Prostate gland (tissue), 2 donors: ENCODE measurements around the gene PTPRT. TPM values are rescaled to one million over a fixed set of nuclear protein-coding genes. Genes with fewer than 3 reads are reported as not detected.

Experiments used
- DNase-seq: peaks from one replicate; pipeline ENCODE4 v3.0.0-alpha.2; 2019; ENCODE audit warnings: low spot score
- H3K27ac ChIP-seq, 2 donors: fragments of 200-600 bp; sonication (generic); 2 replicates each; pipeline ENCODE4 v1.5.1; 2017 to 2019
- H3K27me3 ChIP-seq: fragments of 200-600 bp; sonication (generic); replicated peaks from 2 replicates; pipeline ENCODE4 v1.5.1; 2019; ENCODE audit not compliant: insufficient read depth
- H3K36me3 ChIP-seq, 2 donors: fragments of 200-600 bp; sonication (generic); 1 replicate in 1 of 2; 2 replicates in 1 of 2; pipeline versions ENCODE4 v1.5.1 to v1.8.1; 2017 to 2019
- H3K4me1 ChIP-seq: fragments of 200-600 bp; sonication (generic); replicated peaks from 2 replicates; pipeline ENCODE4 v1.5.1; 2019
- H3K4me3 ChIP-seq, 2 donors: fragments of 200-600 bp; sonication (generic); 2 replicates each; pipeline ENCODE4 v1.5.1; 2017 to 2019
- H3K9me3 ChIP-seq: fragments of 200-600 bp; sonication (generic); 2 replicates; pipeline ENCODE4 v1.5.1; 2017
- POLR2A ChIP-seq: fragments of 450-650 bp; IDR thresholded peaks from one replicate; pipeline ENCODE4 v1.6.1; 2016; ENCODE audit warnings: antibody characterized with exemption, mild to moderate bottlenecking
- POLR2AphosphoS5 ChIP-seq: sonication (generic); formaldehyde crosslinking; IDR thresholded peaks from one replicate; pipeline ENCODE4 v1.6.1; 2017; ENCODE audit warnings: antibody characterized with exemption
- WGBS: methylation state at CpG from one replicate; pipeline ENCODE4 v1.1.5; 2018; 5-methylcytosine and 5-hydroxymethylcytosine counted together
- intact Hi-C: fragments of 100-400 bp; cut with DNase I; formaldehyde crosslinking; loops from one replicate; pipeline ENCODE4 v1.14.2; 2022
- total RNA-seq, 2 donors: library from RNA; depleted of rRNA; stranded (reverse); fragments of >200 nt; gene quantifications; one replicate each; pipeline ENCODE4 v1.1.0, GENCODE V29; 2016
- TF ChIP-seq, protein P1 (sequence below), 4 experiments: fragments of 200-600 bp in 2 of 4; fragments of 450-650 bp in 2 of 4; sonication (generic) in 2 of 4; IDR thresholded peaks; 1 replicate in 3 of 4; 2 replicates in 1 of 4; pipeline ENCODE4 v1.5.1; 2016 to 2019; ENCODE audit warnings: antibody characterized with exemption in 4 of 4, mild to moderate bottlenecking in 2 of 4, moderate library complexity in 2 of 4

The PTPRT gene
- total RNA-seq, 2 donors from 2014 or later: 1.5 to 3.5 TPM

DNA sequence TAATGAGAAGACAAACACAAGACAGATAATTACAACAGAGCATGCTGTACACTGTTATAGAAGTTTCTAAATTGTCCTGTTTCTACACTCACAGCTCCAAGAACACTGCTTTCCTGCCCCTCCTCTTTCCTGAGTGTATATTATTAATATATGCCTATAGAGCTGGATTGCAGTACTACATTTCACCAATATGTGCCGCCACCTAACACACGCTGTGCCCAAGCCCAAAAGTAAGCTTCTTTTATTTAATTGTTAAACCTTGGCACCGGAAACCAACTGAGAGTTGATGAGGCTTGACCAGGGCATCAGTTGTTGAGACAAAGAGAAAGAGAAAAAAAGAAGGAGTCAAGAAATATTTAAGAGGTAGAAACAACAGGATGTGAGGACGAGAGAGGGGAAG is 16.0 kb upstream of the PTPRT start:
- no peaks in the 10 kb centered on the region for H3K9me3 ChIP-seq
- WGBS: 88% methylated on average over 4 of the region's 4 CpGs
- no peak overlapping the region for H3K27ac ChIP-seq
- TF ChIP-seq POLR2AphosphoS5 (no peak), POLR2A (no peak)
- TF ChIP-seq, protein P1, sequence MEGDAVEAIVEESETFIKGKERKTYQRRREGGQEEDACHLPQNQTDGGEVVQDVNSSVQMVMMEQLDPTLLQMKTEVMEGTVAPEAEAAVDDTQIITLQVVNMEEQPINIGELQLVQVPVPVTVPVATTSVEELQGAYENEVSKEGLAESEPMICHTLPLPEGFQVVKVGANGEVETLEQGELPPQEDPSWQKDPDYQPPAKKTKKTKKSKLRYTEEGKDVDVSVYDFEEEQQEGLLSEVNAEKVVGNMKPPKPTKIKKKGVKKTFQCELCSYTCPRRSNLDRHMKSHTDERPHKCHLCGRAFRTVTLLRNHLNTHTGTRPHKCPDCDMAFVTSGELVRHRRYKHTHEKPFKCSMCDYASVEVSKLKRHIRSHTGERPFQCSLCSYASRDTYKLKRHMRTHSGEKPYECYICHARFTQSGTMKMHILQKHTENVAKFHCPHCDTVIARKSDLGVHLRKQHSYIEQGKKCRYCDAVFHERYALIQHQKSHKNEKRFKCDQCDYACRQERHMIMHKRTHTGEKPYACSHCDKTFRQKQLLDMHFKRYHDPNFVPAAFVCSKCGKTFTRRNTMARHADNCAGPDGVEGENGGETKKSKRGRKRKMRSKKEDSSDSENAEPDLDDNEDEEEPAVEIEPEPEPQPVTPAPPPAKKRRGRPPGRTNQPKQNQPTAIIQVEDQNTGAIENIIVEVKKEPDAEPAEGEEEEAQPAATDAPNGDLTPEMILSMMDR (IDR thresholded peaks at IDR 0.05): no peak
- intact Hi-C loops: no loop called here
- no peaks in the 10 kb centered on the region for H3K27me3 ChIP-seq
- H3K36me3 ChIP-seq: no peaks in the 10 kb centered on the region
- H3K4me3 ChIP-seq: no peak overlapping the region
- no peak for DNase-seq
- no peaks in the 10 kb centered on the region for H3K4me1 ChIP-seq

DNA sequence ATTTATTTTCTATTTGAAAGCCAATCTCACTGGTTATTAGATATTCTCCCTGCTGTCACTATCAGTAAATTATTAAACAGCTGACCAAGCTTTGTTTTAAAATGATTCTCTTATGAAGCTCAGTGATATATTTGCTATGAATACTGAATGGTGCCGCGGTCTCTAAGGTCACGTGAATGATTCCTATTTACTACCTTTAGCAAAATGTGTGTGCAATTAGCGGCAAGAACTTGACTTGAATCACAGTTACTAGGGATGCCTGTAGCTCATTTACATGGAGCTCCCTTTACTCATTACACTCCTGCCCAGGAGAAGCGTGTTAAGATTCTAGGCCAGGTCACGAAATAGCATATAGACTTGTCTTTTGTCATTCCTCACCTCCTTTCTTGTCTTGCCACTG is 12.4 kb upstream of the PTPRT start:
- no peak for DNase-seq
- no peaks in the 10 kb centered on the region for H3K36me3 ChIP-seq
- no peaks in the 10 kb centered on the region for H3K4me1 ChIP-seq
- no peak overlapping the region for H3K4me3 ChIP-seq
- TF ChIP-seq, protein P1 (IDR thresholded peaks at IDR 0.05): no peak
- TF ChIP-seq POLR2A (no peak), POLR2AphosphoS5 (no peak)
- H3K9me3 ChIP-seq: no peaks in the 10 kb centered on the region
- H3K27ac ChIP-seq: no peak overlapping the region
- intact Hi-C loops: no loop called here
- 86% methylated on average over 6 of the region's 6 CpGs for whole genome bisulfite sequencing
- no peaks in the 10 kb centered on the region for H3K27me3 ChIP-seq

DNA sequence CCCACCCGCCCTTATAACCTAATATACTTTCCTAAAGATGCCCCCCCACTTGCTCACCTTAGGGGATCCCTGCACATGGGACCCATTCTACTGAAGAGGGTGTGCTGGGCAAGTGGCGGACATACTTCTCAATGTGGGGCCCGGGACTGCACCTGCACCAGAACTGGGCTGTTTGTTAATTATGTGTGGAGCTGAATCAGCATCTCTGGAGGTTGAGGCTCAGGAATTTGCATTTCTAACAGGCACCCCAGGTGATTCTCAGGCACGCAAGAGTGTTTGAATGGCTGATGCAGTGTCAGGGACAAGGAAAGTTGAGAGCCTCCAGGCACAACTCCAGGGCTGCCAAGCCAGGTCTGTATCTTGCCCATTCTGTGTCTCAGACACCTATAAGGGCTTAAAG is 8.9 kb upstream of the PTPRT start:
- 78% methylated on average over 4 of the region's 4 CpGs for WGBS
- intact Hi-C loops: no loop called here

DNA sequence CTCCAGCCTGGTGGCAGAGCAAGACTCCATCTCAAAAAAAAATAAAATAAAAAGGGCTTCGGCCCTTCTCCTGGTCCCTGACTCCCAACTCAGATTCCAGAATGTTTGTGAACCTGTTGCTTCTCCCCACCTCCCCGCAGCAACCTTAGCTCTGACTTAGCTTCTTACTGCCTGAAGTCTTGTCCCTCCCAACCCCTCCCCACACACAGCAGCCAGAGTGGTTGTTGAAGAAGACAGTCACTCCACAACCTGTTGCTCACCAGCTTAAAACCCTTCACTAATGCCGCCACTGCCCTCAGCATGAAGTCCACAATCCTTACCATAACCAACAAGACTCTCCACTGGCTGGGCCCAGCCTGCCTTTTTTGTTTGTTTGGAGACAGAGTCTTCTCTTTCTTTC is 6.5 kb upstream of the PTPRT start:
- Histone ChIP-seq H3K4me3 (no peak overlapping the region), H3K9me3 (no peaks in the 10 kb centered on the region), H3K36me3 (no peaks in the 10 kb centered on the region), H3K4me1 (no peaks in the 10 kb centered on the region), H3K27me3 (peaks cover 6% of the 10 kb centered on the region), H3K27ac (no peak overlapping the region)
- TF ChIP-seq POLR2A (no peak), POLR2AphosphoS5 (no peak)
- 90% methylated on average over 3 of the region's 3 CpGs for WGBS
- intact Hi-C loops: no loop called here
- DNase-seq: no peak

More for the DNA sequence above, 8.9 kb upstream of the PTPRT start:
- no peak overlapping the region for H3K27ac ChIP-seq
- no peak overlapping the region for H3K4me3 ChIP-seq
- TF ChIP-seq POLR2AphosphoS5: no peak
- TF ChIP-seq POLR2A: no peak
- TF ChIP-seq, protein P1 (IDR thresholded peaks at IDR 0.05): no peak
- no peaks in the 10 kb centered on the region for H3K36me3 ChIP-seq
- H3K27me3 ChIP-seq: no peaks in the 10 kb centered on the region
- H3K9me3 ChIP-seq: no peaks in the 10 kb centered on the region
- no peak for DNase-seq
- H3K4me1 ChIP-seq: no peaks in the 10 kb centered on the region

DNA sequence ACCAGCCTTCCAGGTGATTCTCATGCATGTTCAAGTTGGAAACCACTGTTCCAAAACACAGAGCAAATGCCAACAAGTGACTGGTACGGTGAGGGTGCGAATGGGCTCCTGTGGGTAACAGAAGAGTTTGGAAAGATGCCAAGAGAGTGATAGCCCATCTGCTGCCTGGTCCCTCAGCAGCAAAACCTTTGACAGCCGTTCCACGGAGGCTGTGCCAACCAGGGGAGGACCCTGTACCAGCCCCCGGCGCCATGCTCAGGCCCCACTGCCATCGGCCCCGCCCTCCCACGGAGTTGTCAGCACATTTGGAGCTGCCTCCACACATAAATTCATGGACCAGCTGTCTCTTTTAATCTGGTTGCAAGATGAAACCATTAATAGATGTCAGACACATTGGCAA is 4.4 kb upstream of the PTPRT start:
- TF ChIP-seq POLR2A (no peak), POLR2AphosphoS5 (no peak)
- TF ChIP-seq, protein P1 (IDR thresholded peaks at IDR 0.05): no peak
- no peaks in the 10 kb centered on the region for H3K4me1 ChIP-seq
- DNase-seq: no peak
- no peaks in the 10 kb centered on the region for H3K9me3 ChIP-seq
- intact Hi-C loops: no loop called here
- H3K36me3 ChIP-seq: no peaks in the 10 kb centered on the region
- H3K27ac ChIP-seq: no peak overlapping the region
- H3K4me3 ChIP-seq: no peak overlapping the region
- WGBS: 82% methylated on average over 9 of the region's 9 CpGs
- peaks cover 16% of the 10 kb centered on the region for H3K27me3 ChIP-seq
